ENCODE results near the gene PLCH1. TPM values are rescaled to one million over a fixed set of nuclear protein-coding genes. Genes with fewer than 3 reads are reported as not detected.

Gene PLCH1
- total and polyA plus RNA-seq, 9 donors, result 0.39 to 1.2 (median 0.53) TPM

DNA sequence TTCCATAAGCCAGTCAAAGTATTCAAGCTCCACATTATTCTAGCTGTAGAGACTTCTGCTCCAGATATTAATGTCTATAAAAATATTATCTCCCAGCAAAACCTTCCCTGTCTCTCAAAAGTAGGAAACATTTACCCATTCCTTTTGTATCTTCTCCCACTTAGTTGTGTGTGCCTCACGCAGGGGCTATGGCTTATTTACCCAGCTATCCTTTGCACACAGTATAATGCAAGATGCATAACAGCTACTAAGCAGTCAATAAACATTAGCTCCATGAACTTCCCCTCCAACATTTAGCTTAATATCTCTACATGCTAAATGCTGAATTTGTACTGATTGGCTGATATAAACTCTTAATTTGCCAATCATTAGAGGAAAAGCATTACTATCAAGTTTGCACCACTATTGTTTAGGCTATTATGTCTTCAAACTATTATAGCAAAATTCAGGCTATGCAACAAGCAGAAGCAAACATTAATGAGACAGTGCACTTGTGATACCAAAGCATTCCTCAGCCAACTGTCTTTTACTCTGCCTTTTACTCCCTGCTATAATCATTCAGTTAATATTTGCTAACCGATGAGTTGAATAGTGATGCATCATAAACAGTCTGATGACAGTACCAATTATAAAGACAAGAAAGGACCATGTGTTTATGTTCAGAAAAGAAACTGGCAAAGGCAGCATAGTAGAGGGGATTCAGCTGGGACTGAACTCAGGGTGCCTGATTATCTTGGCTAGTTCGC, 81.2 kb downstream of the PLCH1 start:
- H3K27ac ChIP-seq (ENCODE audit: low read length), result no peak overlapping the region
- no peaks in the 10 kb centered on the region for H3K9me3 ChIP-seq (replicated peaks; ENCODE audit: control insufficient read depth, low read depth, low read length)
- no peaks in the 10 kb centered on the region for H3K27me3 ChIP-seq (ENCODE audit: control insufficient read depth, insufficient read depth, low read length)
- no peaks in the 10 kb centered on the region for H3K4me1 ChIP-seq (ENCODE audit: control insufficient read depth, insufficient read depth, low read length)
- H3K36me3 ChIP-seq (ENCODE audit: control insufficient read depth, insufficient read depth, low read length), result no peaks in the 10 kb centered on the region
- H3K4me3 ChIP-seq (ENCODE audit: low read length), result no peak overlapping the region
- 64% methylated on average over 2 of the region's 3 CpGs for WGBS (ENCODE audit: insufficient coverage)
- DNase-seq, result no peak

DNA sequence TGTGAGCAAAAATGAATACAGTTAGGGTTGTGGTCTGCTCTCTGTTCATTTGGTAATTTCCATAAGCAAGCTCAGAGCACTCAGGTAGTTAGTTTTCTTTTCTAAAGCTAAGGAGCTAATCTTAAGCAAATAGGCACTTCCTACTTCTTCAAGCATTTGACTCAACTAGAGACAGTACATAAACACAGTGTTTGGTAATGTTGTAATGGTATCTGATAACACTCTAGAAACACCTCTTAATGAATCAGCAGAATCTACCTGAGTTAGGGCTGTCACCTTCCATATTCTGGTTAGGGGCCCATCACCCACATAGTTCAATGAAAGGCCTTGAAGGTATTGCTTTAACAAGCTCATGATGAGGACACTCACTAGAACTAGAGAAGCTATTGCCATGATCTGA, 83.1 kb downstream of the PLCH1 start:
- no peak for DNase-seq
- Histone ChIP-seq H3K27ac (ENCODE audit: low read length) (no peak overlapping the region), H3K36me3 (ENCODE audit: control insufficient read depth, insufficient read depth, low read length) (no peaks in the 10 kb centered on the region), H3K4me1 (ENCODE audit: control insufficient read depth, insufficient read depth, low read length) (no peaks in the 10 kb centered on the region), H3K4me3 (ENCODE audit: low read length) (no peak overlapping the region), H3K9me3 (replicated peaks; ENCODE audit: control insufficient read depth, low read depth, low read length) (no peaks in the 10 kb centered on the region), H3K27me3 (ENCODE audit: control insufficient read depth, insufficient read depth, low read length) (no peaks in the 10 kb centered on the region)

GRCh38 chr3:155661042-155661441, 83.8 kb downstream of the PLCH1 start:
- H3K27me3 ChIP-seq (ENCODE audit: control insufficient read depth, insufficient read depth, low read length), result no peaks in the 10 kb centered on the region
- DNase-seq, result no peak
- no CpG with 5 or more reads among the region's 1 CpG for WGBS (ENCODE audit: insufficient coverage)
- H3K4me1 ChIP-seq (ENCODE audit: control insufficient read depth, insufficient read depth, low read length), result no peaks in the 10 kb centered on the region
- H3K36me3 ChIP-seq (ENCODE audit: control insufficient read depth, insufficient read depth, low read length), result no peaks in the 10 kb centered on the region
- no peak overlapping the region for H3K27ac ChIP-seq (ENCODE audit: low read length)
- H3K4me3 ChIP-seq (ENCODE audit: low read length), result no peak overlapping the region
- H3K9me3 ChIP-seq (replicated peaks; ENCODE audit: control insufficient read depth, low read depth, low read length), result no peaks in the 10 kb centered on the region

DNA sequence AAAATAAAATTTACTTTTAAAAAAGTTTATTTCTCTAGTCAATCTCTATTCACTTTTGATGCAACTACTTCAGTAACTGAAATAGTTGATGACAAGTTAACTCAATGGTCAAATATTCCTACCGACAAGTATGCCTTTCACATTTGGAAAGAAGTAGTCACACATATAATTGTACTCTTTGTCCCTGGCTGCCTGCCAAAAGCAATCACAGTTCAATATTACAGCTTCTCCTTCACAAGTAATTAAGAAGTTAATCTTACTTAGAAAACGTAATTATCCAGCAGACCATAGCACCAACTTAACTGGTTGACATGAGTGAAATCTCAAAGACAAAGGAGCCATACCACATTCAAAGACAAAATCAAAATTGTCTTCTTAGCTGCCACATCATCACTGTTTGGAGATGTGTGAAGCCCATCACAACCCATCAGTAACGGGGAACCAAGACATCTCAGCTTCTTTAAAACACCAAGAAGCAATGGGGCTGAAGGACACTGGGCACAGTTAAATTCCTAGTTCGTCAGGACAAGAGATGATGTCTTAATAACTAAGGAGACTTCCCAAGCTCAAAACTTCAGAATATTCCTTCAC, 86.1 kb downstream of the PLCH1 start:
- Histone ChIP-seq H3K27me3 (ENCODE audit: control insufficient read depth, insufficient read depth, low read length) (no peaks in the 10 kb centered on the region), H3K4me1 (ENCODE audit: control insufficient read depth, insufficient read depth, low read length) (no peaks in the 10 kb centered on the region), H3K9me3 (replicated peaks; ENCODE audit: control insufficient read depth, low read depth, low read length) (no peaks in the 10 kb centered on the region), H3K36me3 (ENCODE audit: control insufficient read depth, insufficient read depth, low read length) (no peaks in the 10 kb centered on the region), H3K4me3 (ENCODE audit: low read length) (no peak overlapping the region), H3K27ac (ENCODE audit: low read length) (no peak overlapping the region)
- no CpG with 5 or more reads among the region's 4 CpGs for WGBS (ENCODE audit: insufficient coverage)
- DNase-seq, result no peak

DNA sequence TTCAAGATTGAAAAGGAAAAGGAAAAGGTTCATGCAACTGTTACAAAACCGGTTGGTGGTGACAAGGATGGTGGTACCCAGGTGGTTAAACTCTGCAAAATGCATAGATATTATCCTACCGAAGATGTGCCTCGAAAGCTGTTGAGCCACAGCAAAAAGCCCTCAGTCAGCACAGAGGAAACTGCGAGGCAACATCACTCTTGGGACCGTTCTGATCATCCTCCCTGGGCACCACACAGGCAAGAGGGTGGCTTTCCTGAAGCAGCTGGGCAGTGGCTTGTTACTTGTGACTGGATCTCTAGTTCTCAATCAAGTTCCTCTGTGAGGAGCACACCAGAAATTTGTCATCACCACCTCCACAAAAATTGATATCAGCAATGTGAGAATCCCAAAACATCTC, 86.9 kb downstream of the PLCH1 start:
- no peak for DNase-seq
- Histone ChIP-seq H3K4me3 (ENCODE audit: low read length) (no peak overlapping the region), H3K36me3 (ENCODE audit: control insufficient read depth, insufficient read depth, low read length) (no peaks in the 10 kb centered on the region), H3K27me3 (ENCODE audit: control insufficient read depth, insufficient read depth, low read length) (no peaks in the 10 kb centered on the region), H3K9me3 (replicated peaks; ENCODE audit: control insufficient read depth, low read depth, low read length) (no peaks in the 10 kb centered on the region), H3K4me1 (ENCODE audit: control insufficient read depth, insufficient read depth, low read length) (no peaks in the 10 kb centered on the region), H3K27ac (ENCODE audit: low read length) (no peak overlapping the region)
- 80% methylated on average over 5 of the region's 5 CpGs for WGBS (ENCODE audit: insufficient coverage)

GRCh38 chr3:155657161-155657560, 87.7 kb downstream of the PLCH1 start:
- H3K27ac ChIP-seq (ENCODE audit: low read length), result no peak overlapping the region
- H3K27me3 ChIP-seq (ENCODE audit: control insufficient read depth, insufficient read depth, low read length), result no peaks in the 10 kb centered on the region
- H3K4me1 ChIP-seq (ENCODE audit: control insufficient read depth, insufficient read depth, low read length), result no peaks in the 10 kb centered on the region
- no peaks in the 10 kb centered on the region for H3K36me3 ChIP-seq (ENCODE audit: control insufficient read depth, insufficient read depth, low read length)
- DNase-seq, result no peak
- H3K4me3 ChIP-seq (ENCODE audit: low read length), result no peak overlapping the region
- no peaks in the 10 kb centered on the region for H3K9me3 ChIP-seq (replicated peaks; ENCODE audit: control insufficient read depth, low read depth, low read length)
- no CpG with 5 or more reads among the region's 4 CpGs for WGBS (ENCODE audit: insufficient coverage)

- no peak overlapping the region for H3K4me3 ChIP-seq (ENCODE audit: low read length)
- no peak for DNase-seq
- no peak overlapping the region for H3K27ac ChIP-seq (ENCODE audit: low read length)
- H3K27me3 ChIP-seq (ENCODE audit: control insufficient read depth, insufficient read depth, low read length), result no peaks in the 10 kb centered on the region
- H3K9me3 ChIP-seq (replicated peaks; ENCODE audit: control insufficient read depth, low read depth, low read length), result no peaks in the 10 kb centered on the region
- no CpG with 5 or more reads among the region's 1 CpG for WGBS (ENCODE audit: insufficient coverage)
- H3K36me3 ChIP-seq (ENCODE audit: control insufficient read depth, insufficient read depth, low read length), result no peaks in the 10 kb centered on the region
- H3K4me1 ChIP-seq (ENCODE audit: control insufficient read depth, insufficient read depth, low read length), result no peaks in the 10 kb centered on the region
Measured at GRCh38 chr3:155656466-155656865, 88.4 kb downstream of the PLCH1 start.

DNA sequence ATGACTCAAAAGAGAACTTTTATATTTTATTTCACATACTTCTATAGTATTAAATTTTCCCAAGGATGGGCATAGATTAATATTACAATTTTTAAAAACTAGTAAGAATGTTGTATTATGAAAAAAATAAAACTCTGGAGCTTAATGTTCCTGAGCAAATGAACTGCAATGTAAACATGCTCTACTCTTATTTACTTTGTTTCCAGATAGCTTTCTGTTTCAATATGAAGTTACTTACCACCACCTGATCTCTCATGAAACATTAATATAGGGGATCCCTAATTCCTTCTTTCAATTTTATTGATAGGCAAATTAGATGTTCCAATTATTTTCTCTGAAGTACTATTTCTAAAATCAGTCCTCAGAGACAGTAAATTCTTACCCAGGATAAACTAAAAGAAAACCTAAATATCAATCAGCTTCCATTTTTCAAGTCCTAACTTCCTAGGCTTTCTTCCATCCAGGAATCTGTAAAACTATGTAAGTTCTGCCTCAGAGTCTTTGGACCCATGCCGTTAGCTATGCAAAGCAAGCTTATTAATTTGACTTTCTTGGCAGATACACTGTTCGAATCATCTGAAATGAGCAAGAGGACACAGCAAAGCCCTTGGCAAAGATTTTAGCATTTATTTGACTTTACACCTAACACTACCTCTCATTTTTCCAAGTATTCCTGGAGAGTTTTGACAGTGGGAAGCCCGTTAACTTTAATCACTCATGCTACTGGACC, 93.2 kb downstream of the PLCH1 start:
- DNase-seq, result peak; percentile 69
- no peak overlapping the region for H3K27ac ChIP-seq (ENCODE audit: low read length)
- H3K36me3 ChIP-seq (ENCODE audit: control insufficient read depth, insufficient read depth, low read length), result no peaks in the 10 kb centered on the region
- H3K4me3 ChIP-seq (ENCODE audit: low read length), result no peak overlapping the region
- no peaks in the 10 kb centered on the region for H3K9me3 ChIP-seq (replicated peaks; ENCODE audit: control insufficient read depth, low read depth, low read length)
- H3K4me1 ChIP-seq (ENCODE audit: control insufficient read depth, insufficient read depth, low read length), result no peaks in the 10 kb centered on the region
- H3K27me3 ChIP-seq (ENCODE audit: control insufficient read depth, insufficient read depth, low read length), result no peaks in the 10 kb centered on the region
- 65% methylated on average over 2 of the region's 3 CpGs for WGBS (ENCODE audit: insufficient coverage)

DNA sequence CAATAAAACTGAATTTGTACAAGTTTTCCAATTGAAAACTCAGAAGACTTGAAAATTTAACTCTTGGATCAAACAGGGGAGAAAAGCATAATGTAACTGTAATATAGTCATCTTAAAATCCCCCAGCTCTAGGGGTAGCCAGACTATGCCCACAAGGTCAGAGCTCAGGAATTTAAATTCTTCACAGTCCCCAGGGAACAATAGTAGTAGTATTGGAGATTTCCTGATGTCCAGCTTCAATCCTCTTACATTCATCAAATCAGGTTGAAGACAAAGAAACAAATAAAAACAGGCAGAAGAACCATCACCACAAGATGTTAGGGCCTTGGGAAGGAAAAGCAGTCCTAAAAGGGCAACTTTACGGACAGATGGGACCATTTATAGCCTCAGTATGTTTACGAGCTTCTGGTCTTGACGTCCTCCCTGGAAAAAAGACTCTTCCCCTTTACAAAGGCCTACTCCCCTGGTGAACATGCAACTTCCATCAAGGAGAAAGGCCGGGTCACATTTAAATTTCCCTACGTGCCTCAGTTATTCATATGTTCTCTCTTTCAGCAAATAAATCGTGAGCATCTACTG, 96.8 kb downstream of the PLCH1 start:
- Histone ChIP-seq H3K27ac (ENCODE audit: low read length) (no peak overlapping the region), H3K4me3 (ENCODE audit: low read length) (no peak overlapping the region), H3K36me3 (ENCODE audit: control insufficient read depth, insufficient read depth, low read length) (no peaks in the 10 kb centered on the region), H3K4me1 (ENCODE audit: control insufficient read depth, insufficient read depth, low read length) (no peaks in the 10 kb centered on the region), H3K27me3 (ENCODE audit: control insufficient read depth, insufficient read depth, low read length) (no peaks in the 10 kb centered on the region), H3K9me3 (replicated peaks; ENCODE audit: control insufficient read depth, low read depth, low read length) (no peaks in the 10 kb centered on the region)
- WGBS (ENCODE audit: insufficient coverage), result 32% methylated on average over 3 of the region's 6 CpGs
- no peak for DNase-seq

DNA sequence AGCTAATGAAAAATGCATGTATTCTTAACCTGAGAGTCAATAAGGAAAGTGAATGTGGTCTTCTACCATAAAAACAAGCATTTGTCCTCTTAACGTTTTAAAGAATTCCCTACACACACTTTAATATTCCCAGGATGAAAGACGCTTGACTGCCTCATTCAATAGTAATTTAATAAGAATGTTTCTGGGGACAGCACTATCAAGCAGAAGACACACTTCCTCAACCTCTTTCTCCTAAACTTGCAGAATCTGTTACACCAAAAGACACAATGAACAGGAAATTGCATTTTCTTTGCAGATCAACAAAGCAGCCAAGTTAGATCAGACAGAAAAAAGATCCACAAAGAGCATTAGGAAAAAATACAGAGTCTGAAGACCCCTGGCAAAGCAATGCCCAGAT, 97.7 kb downstream of the PLCH1 start:
- Histone ChIP-seq H3K4me1 (ENCODE audit: control insufficient read depth, insufficient read depth, low read length) (no peaks in the 10 kb centered on the region), H3K4me3 (ENCODE audit: low read length) (no peak overlapping the region), H3K27ac (ENCODE audit: low read length) (no peak overlapping the region), H3K9me3 (replicated peaks; ENCODE audit: control insufficient read depth, low read depth, low read length) (no peaks in the 10 kb centered on the region), H3K36me3 (ENCODE audit: control insufficient read depth, insufficient read depth, low read length) (no peaks in the 10 kb centered on the region), H3K27me3 (ENCODE audit: control insufficient read depth, insufficient read depth, low read length) (no peaks in the 10 kb centered on the region)
- no peak for DNase-seq
- WGBS (ENCODE audit: insufficient coverage), result 0% methylated on average over 1 of the region's 2 CpGs
